PC-9 (cell line): ENCODE measurements around the gene ADORA3. TPM values are rescaled to one million over a fixed set of nuclear protein-coding genes. Genes with fewer than 3 reads are reported as not detected.

Experiments used
- BruUV-seq: library from RNA; stranded (reverse); fragments of 400-500 nt; replicated peaks from 2 replicates; lab custom pipeline; 2021; lab: Mats Ljungman, UMichigan
- CTCF ChIA-PET: fragments of 300-600 bp; sonication (Branson Sonifier 250); formaldehyde crosslinking; loops from one replicate; lab custom pipeline; 2022; ENCODE audit warnings: antibody characterized with exemption; lab: Charles Lee
- POLR2A ChIA-PET: fragments of 300-600 bp; sonication (Branson Sonifier 250); formaldehyde crosslinking; loops from one replicate; lab custom pipeline; 2022; ENCODE audit warnings: antibody characterized with exemption; ENCODE audit not compliant: unreplicated experiment; lab: Charles Lee
- DNase-seq, 2 experiments: peaks; one replicate each; pipeline versions ENCODE4 v3.0.0 to v3.0.0-alpha.2; 2015 to 2022; ENCODE audit warnings: mixed read lengths in 1 of 2
- H2AFZ ChIP-seq: fragments of 200-600 bp; sonication (generic); 2 replicates; pipeline ENCODE4 v1.8.1; 2017; ENCODE audit warnings: antibody characterized with exemption
- H3F3A ChIP-seq: fragments of 200-600 bp; sonication (generic); 2 replicates; pipeline ENCODE4 v1.8.1; 2017; ENCODE audit warnings: antibody characterized with exemption, mild to moderate bottlenecking, low read depth; ENCODE audit not compliant: insufficient read depth
- H3K27ac ChIP-seq: fragments of 200-600 bp; sonication (generic); 2 replicates; pipeline ENCODE4 v1.6.1; 2016; ENCODE audit warnings: mixed run types
- H3K27me3 ChIP-seq: fragments of 200-600 bp; sonication (generic); 2 replicates; pipeline ENCODE4 v1.6.1; 2016; ENCODE audit warnings: low read depth, mixed run types; ENCODE audit not compliant: insufficient read depth
- H3K36me3 ChIP-seq: fragments of 200-600 bp; sonication (generic); 2 replicates; pipeline ENCODE4 v1.6.1; 2016; ENCODE audit warnings: low read depth, mixed run types
- H3K4me1 ChIP-seq: fragments of 200-600 bp; sonication (generic); replicated peaks from 2 replicates; pipeline ENCODE4 v1.6.1; 2016; ENCODE audit warnings: mixed run types; ENCODE audit not compliant: insufficient read depth
- H3K4me2 ChIP-seq: fragments of 200-600 bp; sonication (generic); 2 replicates; pipeline ENCODE4 v1.6.1; 2017; ENCODE audit warnings: mixed run types
- H3K4me3 ChIP-seq: fragments of 200-600 bp; sonication (generic); 2 replicates; pipeline ENCODE4 v1.6.1; 2016; ENCODE audit warnings: mixed run types
- H3K79me2 ChIP-seq: fragments of 200-600 bp; sonication (generic); 2 replicates; pipeline ENCODE4 v1.6.1; 2017; ENCODE audit warnings: low read depth, mixed run types
- H3K9me2 ChIP-seq: fragments of 200-600 bp; sonication (generic); 2 replicates; pipeline ENCODE4 v1.8.1; 2017; ENCODE audit warnings: mild to moderate bottlenecking; ENCODE audit not compliant: insufficient read depth
- H3K9me3 ChIP-seq: fragments of 200-600 bp; sonication (generic); 2 replicates; pipeline ENCODE4 v1.8.1; 2016; ENCODE audit warnings: low read depth; ENCODE audit not compliant: insufficient read depth
- H4K20me1 ChIP-seq: fragments of 200-600 bp; sonication (generic); 2 replicates; pipeline ENCODE4 v1.8.1; 2017; ENCODE audit not compliant: insufficient read depth
- CTCF ChIP-seq: fragments of 200-600 bp; sonication (generic); conservative IDR thresholded peaks from 2 replicates; pipeline ENCODE4 v1.6.1; 2017; ENCODE audit warnings: mixed run types, antibody characterized with exemption, mild to moderate bottlenecking, moderate library complexity
- EZH2 ChIP-seq: fragments of 200-600 bp; sonication (generic); IDR thresholded peaks from 2 replicates; pipeline ENCODE4 v1.8.0; 2017; ENCODE audit warnings: antibody characterized with exemption, low read depth
- intact Hi-C: fragments of 100-400 bp; cut with micrococcal nuclease; formaldehyde crosslinking; loops from one replicate; pipeline ENCODE4 v1.10.0; 2022; ENCODE audit not compliant: unreplicated experiment
- total RNA-seq: library from RNA; stranded (reverse); gene quantifications from 2 replicates; pipeline ENCODE4 v1.2.3, GENCODE V29; 2021

Gene ADORA3
- total RNA-seq, 1 experiment from 2014 or later = not detected

DNA sequence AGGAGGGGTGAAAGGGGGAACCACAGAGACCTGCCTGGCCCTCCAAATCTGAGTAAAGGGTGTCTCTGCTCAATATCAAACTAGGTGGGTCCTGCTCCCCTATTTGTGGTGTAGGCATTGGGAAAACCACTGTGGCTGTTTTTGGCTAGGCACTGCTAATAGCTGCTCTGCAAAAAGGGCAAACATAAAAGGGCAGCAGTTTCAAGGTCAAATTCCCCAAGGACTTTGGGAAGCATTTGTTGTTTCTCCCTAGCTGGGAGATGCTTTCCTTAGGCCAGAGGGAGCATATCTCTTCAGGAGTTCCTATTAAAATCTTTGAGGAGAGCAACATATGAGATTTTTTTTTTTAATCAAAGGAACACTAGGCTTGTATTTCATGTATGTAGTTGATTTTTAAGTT lies 27.2 kb downstream of the ADORA3 start:
- Histone ChIP-seq H3K9me2 (no peaks in the 10 kb centered on the region), H3K36me3 (no peaks in the 10 kb centered on the region), H3K4me3 (no peak overlapping the region), H3K4me1 (no peaks in the 10 kb centered on the region), H3F3A (no peaks in the 10 kb centered on the region), H3K4me2 (no peak overlapping the region), H2AFZ (no peak overlapping the region), H3K27ac (no peak overlapping the region), H3K27me3 (no peaks in the 10 kb centered on the region), H3K79me2 (no peaks in the 10 kb centered on the region), H3K9me3 (no peaks in the 10 kb centered on the region), H4K20me1 (no peaks in the 10 kb centered on the region)
- intact Hi-C loops = no loop called here
- ChIA-PET POLR2A (no interaction called here), CTCF (no interaction called here)
- no peak for DNase-seq
- no TSS peak for BruUV-seq
- TF ChIP-seq CTCF = no peak
- TF ChIP-seq EZH2 = no peak

- TF ChIP-seq CTCF (no peak), EZH2 (no peak)
- H3K9me2 ChIP-seq = no peaks in the 10 kb centered on the region
- no peaks in the 10 kb centered on the region for H3K36me3 ChIP-seq
- ChIA-PET POLR2A (interaction anchor here (0.5 kb wide), 1 partner anchor 285 kb away, joined by 8 read pairs; no protein-coding TSS in a partner anchor), CTCF (no interaction called here)
- H3K79me2 ChIP-seq = no peaks in the 10 kb centered on the region
- no peak overlapping the region for H3K27ac ChIP-seq
- no peak overlapping the region for H2AFZ ChIP-seq
- no peaks in the 10 kb centered on the region for H3K4me1 ChIP-seq
- H3F3A ChIP-seq = no peaks in the 10 kb centered on the region
- H4K20me1 ChIP-seq = no peaks in the 10 kb centered on the region
- H3K27me3 ChIP-seq = no peaks in the 10 kb centered on the region
- no peaks in the 10 kb centered on the region for H3K9me3 ChIP-seq
- no peak overlapping the region for H3K4me2 ChIP-seq
- H3K4me3 ChIP-seq = no peak overlapping the region
- BruUV-seq = no TSS peak
- no peak for DNase-seq
- intact Hi-C loops = no loop called here
These were observed 27.7 kb downstream of the ADORA3 start for GRCh38 chr1:111475701-111476100.

GRCh38 chr1:111474521-111474920 lies 28.9 kb downstream of the ADORA3 start:
- no peaks in the 10 kb centered on the region for H3K9me3 ChIP-seq
- intact Hi-C loops = no loop called here
- H3K27me3 ChIP-seq = no peaks in the 10 kb centered on the region
- CTCF ChIA-PET = no interaction called here
- no peak overlapping the region for H3K4me3 ChIP-seq
- H3K9me2 ChIP-seq = no peaks in the 10 kb centered on the region
- DNase-seq = no peak
- BruUV-seq = no TSS peak
- no peak for TF ChIP-seq CTCF
- TF ChIP-seq EZH2 = no peak
- H4K20me1 ChIP-seq = no peaks in the 10 kb centered on the region
- no peaks in the 10 kb centered on the region for H3F3A ChIP-seq
- H3K4me2 ChIP-seq = no peak overlapping the region
- no peaks in the 10 kb centered on the region for H3K4me1 ChIP-seq
- POLR2A ChIA-PET = no interaction called here
- H2AFZ ChIP-seq = no peak overlapping the region
- H3K27ac ChIP-seq = no peak overlapping the region
- no peaks in the 10 kb centered on the region for H3K79me2 ChIP-seq
- no peaks in the 10 kb centered on the region for H3K36me3 ChIP-seq
